OCI-LY7 (cell line): ENCODE measurements around the gene GATAD2A. TPM values are rescaled to one million over a fixed set of nuclear protein-coding genes. Genes with fewer than 3 reads are reported as not detected.

ENCODE experiments used
- BruUV-seq: library from RNA; stranded (reverse); fragments of 400-500 nt; replicated peaks from 2 replicates; lab custom pipeline; 2021; lab: Mats Ljungman, UMichigan
- CTCF ChIA-PET: fragments of 300-600 bp; sonication (Branson Sonifier 250); formaldehyde crosslinking; loops from one replicate; lab custom pipeline; 2022; ENCODE audit warnings: antibody characterized with exemption; ENCODE audit not compliant: unreplicated experiment; lab: Charles Lee
- POLR2A ChIA-PET: fragments of 300-600 bp; sonication (Branson Sonifier 250); formaldehyde crosslinking; loops from one replicate; lab custom pipeline; 2022; ENCODE audit warnings: antibody characterized with exemption; lab: Charles Lee
- DNase-seq: peaks from one replicate; pipeline ENCODE4 v3.0.0-alpha.2; 2015; ENCODE audit warnings: low spot score
- H2AFZ ChIP-seq: fragments of 200-600 bp; sonication (generic), shearing (Covaris generic); 2 replicates; pipeline ENCODE4 v1.6.1; 2014; ENCODE audit warnings: mild to moderate bottlenecking, antibody characterized with exemption, low read length, moderate library complexity
- H3K27ac ChIP-seq: fragments of 200-600 bp; sonication (generic); 2 replicates; pipeline ENCODE4 v1.5.1; 2014; ENCODE audit warnings: mixed run types, low read depth, mild to moderate bottlenecking, moderate library complexity, low read length, inconsistent platforms; ENCODE audit not compliant: poor library complexity, severe bottlenecking
- H3K36me3 ChIP-seq: fragments of 200-600 bp; sonication (generic); 2 replicates; pipeline ENCODE4 v1.6.1; 2014; ENCODE audit warnings: mild to moderate bottlenecking, antibody characterized with exemption, low read length, moderate library complexity, mixed read lengths; ENCODE audit not compliant: insufficient read depth
- H3K4me1 ChIP-seq: fragments of 200-600 bp; sonication (generic); 2 replicates; pipeline ENCODE4 v1.5.1; 2014; ENCODE audit warnings: mild to moderate bottlenecking, low read length; ENCODE audit not compliant: insufficient read depth, poor library complexity, severe bottlenecking
- H3K4me2 ChIP-seq: fragments of 200-600 bp; sonication (generic); 2 replicates; pipeline ENCODE4 v1.6.1; 2014; ENCODE audit warnings: mild to moderate bottlenecking, low read length
- H3K4me3 ChIP-seq: fragments of 200-600 bp; sonication (generic); 2 replicates; pipeline ENCODE4 v1.5.1; 2014; ENCODE audit warnings: mild to moderate bottlenecking, low read depth, low read length; ENCODE audit not compliant: poor library complexity, severe bottlenecking
- H3K79me2 ChIP-seq: fragments of 200-600 bp; sonication (generic); 2 replicates; pipeline ENCODE4 v1.6.1; 2016; ENCODE audit warnings: low read depth, mild to moderate bottlenecking, low read length, moderate library complexity, mixed read lengths; ENCODE audit not compliant: insufficient read depth
- H3K9me2 ChIP-seq: fragments of 200-600 bp; sonication (generic); 2 replicates; pipeline ENCODE4 v1.6.1; 2016; ENCODE audit warnings: mild to moderate bottlenecking, low read length, mixed read lengths; ENCODE audit not compliant: insufficient read depth
- H3K9me3 ChIP-seq: fragments of 200-600 bp; sonication (generic); 2 replicates; pipeline ENCODE4 v1.6.1; 2014; ENCODE audit warnings: mild to moderate bottlenecking, mixed run types, low read length, mixed read lengths
- H4K20me1 ChIP-seq: fragments of 200-600 bp; sonication (generic); 2 replicates; pipeline ENCODE4 v1.6.1; 2014; ENCODE audit warnings: mild to moderate bottlenecking, antibody characterized with exemption, low read length, moderate library complexity, mixed read lengths; ENCODE audit not compliant: insufficient read depth
- CTCF ChIP-seq: fragments of 200-600 bp; sonication (generic); conservative IDR thresholded peaks from 2 replicates; pipeline ENCODE4 v1.5.1; 2014; ENCODE audit warnings: mild to moderate bottlenecking, antibody characterized with exemption, low read length, moderate library complexity, mixed read lengths
- EZH2phosphoT487 ChIP-seq: fragments of 200-600 bp; sonication (generic); IDR thresholded peaks from 2 replicates; pipeline ENCODE4 v1.6.1; 2018; ENCODE audit warnings: low read depth, borderline replicate concordance, mild to moderate bottlenecking, mixed run types, antibody characterized with exemption, low read length, moderate library complexity, mixed read lengths
- intact Hi-C: fragments of 100-400 bp; cut with micrococcal nuclease; formaldehyde crosslinking; loops from one replicate; pipeline ENCODE4 v1.10.0; 2022; ENCODE audit not compliant: unreplicated experiment
- total RNA-seq, 2 experiments: library from RNA; depleted of rRNA in 1 of 2; stranded (reverse); fragments of >200 nt in 1 of 2; shearing (Covaris generic) in 1 of 2; gene quantifications; 2 replicates each; pipeline ENCODE4 v1.2.3, GENCODE V29; 2014 to 2022

The GATAD2A gene
- total RNA-seq, 2 experiments from 2014 or later: 62.8 to 156 TPM

GRCh38 chr19:19445288-19445687 is 39.8 kb downstream of the GATAD2A start:
- Histone ChIP-seq H3K4me2 (peak overlapping the region; percentile 63), H4K20me1 (peaks cover 13% of the 10 kb centered on the region; the same call in 1 of the 2 replicates), H3K4me1 (peaks cover 36% of the 10 kb centered on the region), H3K9me2 (no peaks in the 10 kb centered on the region), H3K4me3 (no peak overlapping the region), H3K9me3 (no peaks in the 10 kb centered on the region), H3K36me3 (peaks cover 39% of the 10 kb centered on the region), H3K79me2 (peaks cover 83% of the 10 kb centered on the region), H2AFZ (no peak overlapping the region), H3K27ac (peak overlapping the region; percentile 59)
- no TSS peak for BruUV-seq
- TF ChIP-seq CTCF (no peak), EZH2phosphoT487 (no peak)
- ChIA-PET CTCF (interaction anchor here (0.6 kb wide), 1 partner anchor 11 kb away, joined by 5 read pairs; no protein-coding TSS in a partner anchor), POLR2A (interaction anchor here (0.6 kb wide), 1 partner anchor 43 kb away, joined by 3 read pairs; no protein-coding TSS in a partner anchor)
- DNase-seq: no peak
- intact Hi-C loops: no loop called here

- DNase-seq: peak; percentile 28
- intact Hi-C loops: no loop called here
- Histone ChIP-seq H3K79me2 (peaks cover 89% of the 10 kb centered on the region), H3K4me2 (peak overlapping the region; percentile 63), H3K36me3 (peaks cover 39% of the 10 kb centered on the region), H3K4me1 (peaks cover 36% of the 10 kb centered on the region), H4K20me1 (peaks cover 13% of the 10 kb centered on the region; the same call in 1 of the 2 replicates), H2AFZ (no peak overlapping the region), H3K9me2 (no peaks in the 10 kb centered on the region), H3K9me3 (no peaks in the 10 kb centered on the region), H3K4me3 (peak overlapping the region; percentile 30), H3K27ac (peak overlapping the region; percentile 59)
- BruUV-seq: no TSS peak
- CTCF ChIA-PET: no interaction called here
- POLR2A ChIA-PET: no interaction called here
- TF ChIP-seq EZH2phosphoT487: no peak
Measured at GRCh38 chr19:19445911-19446361, 40.5 kb downstream of the GATAD2A start.

GRCh38 chr19:19446655-19447437 is 41.4 kb downstream of the GATAD2A start:
- POLR2A ChIA-PET: no interaction called here
- Histone ChIP-seq H3K4me3 (no peak overlapping the region), H4K20me1 (peaks cover 13% of the 10 kb centered on the region; the same call in 1 of the 2 replicates), H3K4me2 (peak overlapping the region; percentile 63), H3K27ac (no peak overlapping the region), H3K9me2 (no peaks in the 10 kb centered on the region), H3K79me2 (peaks cover 93% of the 10 kb centered on the region), H3K9me3 (no peaks in the 10 kb centered on the region), H3K36me3 (peaks cover 39% of the 10 kb centered on the region), H3K4me1 (peaks cover 36% of the 10 kb centered on the region), H2AFZ (no peak overlapping the region)
- TSS peak; percentile 11 for BruUV-seq
- TF ChIP-seq EZH2phosphoT487 (no peak), CTCF (no peak)
- intact Hi-C loops: no loop called here
- CTCF ChIA-PET: no interaction called here
- no peak for DNase-seq
